CMK (cell line): ENCODE results near the gene CAMSAP2.

Experiments
- DNase-seq: peaks from one replicate; pipeline ENCODE4 v3.0.0-alpha.2; 2010; ENCODE audit warnings: low read depth

The CAMSAP2 gene

DNA sequence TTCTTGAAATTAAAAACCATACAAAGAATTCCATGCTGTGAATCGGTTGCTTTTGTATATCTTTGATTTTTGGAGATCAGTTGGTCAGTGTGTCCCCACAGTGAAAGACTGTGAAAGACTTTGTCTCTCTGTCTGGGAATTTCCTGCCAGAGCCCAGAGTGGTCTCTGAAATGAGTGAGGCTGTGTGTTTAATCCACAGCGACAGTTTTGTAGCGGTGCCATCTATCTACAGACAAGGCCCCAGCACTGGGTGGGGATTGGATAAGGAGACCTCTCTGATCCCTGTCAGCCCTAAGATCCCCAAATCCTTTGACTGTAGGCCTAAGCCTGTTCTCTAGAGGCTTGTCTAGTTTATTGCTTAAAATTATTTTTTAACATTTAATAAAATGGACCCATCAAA lies 144.4 kb downstream of the CAMSAP2 start:
- no peak for DNase-seq

DNA sequence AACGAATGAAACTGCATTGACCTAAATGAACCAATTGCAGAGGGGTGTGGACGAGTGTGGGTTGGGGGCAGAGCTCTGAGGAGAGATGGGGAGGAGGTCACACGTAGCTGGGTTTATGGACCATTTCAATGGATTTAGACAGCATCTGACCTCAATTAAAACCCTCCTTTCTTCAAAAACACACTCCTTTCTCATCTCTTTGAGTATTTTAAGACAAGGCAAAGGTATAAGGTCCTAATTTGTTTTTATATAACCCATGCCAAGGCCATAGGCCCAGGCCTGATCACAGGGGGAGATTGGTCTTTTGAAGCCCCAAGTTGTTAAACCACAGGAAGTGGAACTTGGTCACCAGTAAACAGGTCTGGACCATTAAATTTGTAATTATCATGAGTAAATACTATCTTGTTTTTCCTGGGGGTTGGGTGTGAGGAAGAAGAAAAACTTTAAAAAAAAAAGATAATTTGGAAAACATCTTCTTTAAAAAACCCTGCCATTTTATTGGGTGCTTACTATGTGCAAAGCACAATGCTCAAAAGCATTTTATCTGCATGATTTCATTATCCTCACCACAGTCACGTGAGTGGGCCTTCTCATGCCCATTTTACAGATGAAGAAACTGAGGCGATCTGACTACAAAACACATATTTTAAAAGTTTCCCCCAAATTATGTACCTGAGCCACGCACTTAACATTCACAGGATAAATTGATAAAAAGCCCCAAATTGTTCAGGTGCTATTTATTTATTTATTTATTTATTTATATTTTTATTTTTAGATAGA lies 147.1 kb downstream of the CAMSAP2 start:
- DNase-seq = no peak

DNA sequence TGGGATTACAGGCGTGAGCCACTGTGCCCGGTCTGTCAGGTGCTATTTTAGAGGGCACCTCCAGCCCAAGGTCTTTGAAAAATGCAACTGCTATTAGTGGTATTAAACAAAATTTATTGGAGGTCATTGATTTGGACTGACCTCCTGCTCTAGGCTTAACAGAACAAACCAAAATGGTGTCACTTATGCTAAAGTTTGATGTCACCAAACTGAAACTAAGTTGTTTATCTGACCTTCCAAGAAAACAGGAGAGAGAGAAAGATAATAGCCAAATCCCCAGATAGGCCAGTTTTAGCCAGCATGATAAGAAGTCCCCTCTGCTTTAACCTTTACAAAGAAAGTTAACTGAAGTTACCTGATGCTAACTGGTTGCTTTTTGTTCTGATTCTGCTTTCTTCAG lies 147.9 kb downstream of the CAMSAP2 start:
- DNase-seq = no peak

DNA sequence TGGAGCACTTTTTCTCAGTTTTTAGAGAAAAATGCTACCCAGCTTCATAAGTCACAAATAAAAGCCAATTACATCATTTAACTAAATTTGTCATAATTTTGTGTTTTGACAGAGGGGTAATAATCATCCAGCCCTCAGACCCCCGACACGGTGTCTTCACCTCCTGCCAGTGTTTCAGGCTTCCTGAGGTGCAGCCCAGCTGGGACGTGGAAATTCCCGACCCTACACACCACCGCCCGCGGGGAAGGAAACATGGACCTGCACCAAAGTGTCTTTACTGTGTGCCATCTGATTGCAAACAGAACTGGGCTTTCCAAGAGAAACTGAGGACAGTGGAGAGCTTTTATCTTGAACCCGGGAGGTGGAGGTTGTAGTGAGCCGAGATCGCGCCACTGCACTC lies 148.3 kb downstream of the CAMSAP2 start:
- no peak for DNase-seq

DNA sequence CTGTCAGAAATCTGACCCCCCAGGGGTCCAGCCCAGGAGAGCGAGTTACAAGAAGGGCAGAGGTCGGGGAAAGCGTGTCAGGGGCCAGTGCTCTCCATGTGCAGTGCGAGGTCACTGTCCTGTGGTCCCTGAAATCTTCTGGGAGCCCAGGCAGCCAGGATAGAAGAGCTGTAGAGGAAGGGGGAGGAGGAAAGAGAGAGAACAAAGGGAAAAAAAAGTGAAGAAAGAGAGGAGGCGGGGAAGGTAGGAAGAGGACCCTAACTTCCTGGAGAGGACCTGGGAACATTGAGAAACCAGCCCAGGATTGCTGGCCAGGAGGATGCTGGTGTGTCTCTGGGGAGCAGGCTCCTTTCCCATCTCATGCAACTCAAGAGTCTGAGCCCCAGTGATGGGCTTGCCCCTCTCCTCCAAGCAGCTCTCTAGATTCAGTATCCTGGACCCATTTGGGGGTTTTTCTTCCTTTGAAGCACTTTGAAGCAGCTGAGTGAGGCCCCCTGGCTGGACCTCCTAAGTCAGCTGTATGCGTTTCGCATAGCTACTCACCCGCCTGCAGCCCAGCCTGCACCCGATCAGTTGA lies 149.2 kb downstream of the CAMSAP2 start:
- DNase-seq = no peak

DNA sequence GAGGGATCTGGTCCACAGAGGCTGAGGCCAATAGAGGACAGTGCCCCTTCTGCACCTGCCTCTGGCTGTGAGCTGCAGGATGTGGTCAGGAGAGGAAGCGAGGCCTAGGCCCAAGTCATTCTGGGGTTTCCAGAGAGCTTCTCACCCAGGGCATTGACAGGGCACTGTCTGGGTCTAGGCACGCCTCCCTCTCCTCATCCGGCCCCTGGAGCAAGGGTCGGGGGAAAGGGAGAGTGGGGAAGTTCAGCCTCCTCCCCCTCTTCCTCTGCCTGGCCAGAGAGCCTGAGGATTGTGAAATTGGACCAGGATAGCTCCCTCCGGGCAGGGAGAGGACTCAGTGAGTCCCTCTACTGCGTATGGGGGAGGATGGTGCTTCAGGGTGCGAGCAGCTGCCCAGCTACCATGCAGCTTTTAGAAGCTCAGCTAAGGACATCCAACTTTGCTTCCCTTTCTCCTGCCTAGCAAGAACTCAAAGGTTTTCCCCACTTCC lies 149.7 kb downstream of the CAMSAP2 start:
- DNase-seq = peak; percentile 88

DNA sequence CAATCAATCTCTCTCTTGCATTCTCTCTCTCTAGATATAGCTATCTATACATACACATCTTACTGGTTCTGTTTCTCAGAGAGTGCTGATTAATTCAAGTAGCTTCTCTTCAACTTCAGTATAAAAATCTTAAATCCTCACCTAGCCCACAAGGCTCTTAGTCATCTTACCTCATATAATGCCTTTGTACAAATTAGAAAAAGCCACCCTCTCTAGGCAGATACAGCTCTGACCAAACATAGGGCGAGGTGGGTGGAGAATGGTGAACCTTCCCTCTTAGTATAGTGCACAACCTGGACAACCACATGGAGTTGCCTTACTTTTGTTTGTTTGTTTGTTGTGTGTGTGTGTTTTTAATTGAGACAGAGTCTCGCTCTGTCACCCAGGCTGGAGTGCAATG lies 150.9 kb downstream of the CAMSAP2 start:
- DNase-seq = no peak

DNA sequence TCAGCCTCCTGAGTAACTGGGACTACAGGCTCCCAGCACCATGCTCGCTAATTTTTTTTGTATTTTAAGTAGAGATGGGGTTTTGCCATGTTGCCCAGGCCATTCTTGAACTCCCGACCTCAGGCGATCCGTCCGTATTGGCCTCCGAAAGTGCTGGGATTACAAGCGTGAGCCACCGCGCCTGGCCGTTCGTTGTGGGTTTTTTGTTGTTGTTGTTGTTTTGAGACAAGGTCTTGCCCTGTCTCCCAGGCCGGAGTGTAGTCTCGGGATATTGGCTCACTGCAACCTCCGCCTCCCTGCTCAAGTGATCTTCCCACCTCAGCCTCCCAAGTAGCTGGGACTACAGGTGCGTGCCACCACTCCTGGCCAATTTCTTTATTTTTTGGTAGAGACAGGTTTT lies 151.3 kb downstream of the CAMSAP2 start:
- no peak for DNase-seq

DNA sequence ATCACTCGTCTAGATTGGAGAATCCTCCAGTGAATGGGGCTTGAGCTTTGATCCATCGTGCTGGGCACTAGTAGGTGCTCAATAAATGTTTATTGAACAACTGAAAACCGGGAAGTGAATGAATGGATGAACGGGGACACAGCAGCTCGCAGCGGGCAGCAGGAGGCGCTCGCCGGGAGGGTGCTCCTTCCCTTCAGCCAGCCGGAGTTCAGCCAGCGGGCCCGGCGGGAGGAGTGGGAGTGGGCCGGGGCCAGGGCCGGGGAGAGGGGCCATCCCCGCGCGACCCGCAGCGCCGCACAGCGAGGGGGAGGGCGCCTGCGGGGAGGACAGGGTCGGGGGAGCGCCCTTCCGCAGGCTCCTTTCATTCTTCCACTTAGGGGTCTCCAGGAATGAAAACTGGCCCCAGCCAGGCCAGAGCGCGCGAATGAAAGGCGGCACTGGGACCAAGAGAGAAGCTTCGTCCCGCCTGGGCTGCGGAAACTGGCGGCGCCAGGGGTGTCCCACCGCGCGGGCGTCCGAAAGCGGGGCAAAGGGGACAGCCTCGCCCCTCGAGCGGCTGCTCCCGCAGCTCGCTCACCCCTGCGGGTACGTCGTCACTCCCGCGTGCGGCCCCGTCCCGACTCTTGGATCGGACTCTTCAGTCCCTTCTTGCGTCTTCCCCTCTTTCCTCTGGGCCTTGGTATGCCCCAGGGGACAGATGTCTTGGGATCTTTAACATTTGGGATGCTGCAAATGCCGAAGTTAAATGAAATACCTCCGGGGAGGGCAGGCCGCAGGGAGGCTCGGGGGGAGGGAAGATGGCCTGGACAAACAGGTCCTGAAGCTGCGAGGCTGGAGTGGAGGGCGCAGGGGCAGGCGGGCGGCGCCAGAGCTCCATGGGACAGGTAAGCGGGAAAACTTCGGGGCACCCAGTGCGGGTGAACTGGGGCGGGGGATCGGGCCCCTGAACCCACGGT lies 152.4 kb downstream of the CAMSAP2 start:
- DNase-seq = peak; percentile 32

DNA sequence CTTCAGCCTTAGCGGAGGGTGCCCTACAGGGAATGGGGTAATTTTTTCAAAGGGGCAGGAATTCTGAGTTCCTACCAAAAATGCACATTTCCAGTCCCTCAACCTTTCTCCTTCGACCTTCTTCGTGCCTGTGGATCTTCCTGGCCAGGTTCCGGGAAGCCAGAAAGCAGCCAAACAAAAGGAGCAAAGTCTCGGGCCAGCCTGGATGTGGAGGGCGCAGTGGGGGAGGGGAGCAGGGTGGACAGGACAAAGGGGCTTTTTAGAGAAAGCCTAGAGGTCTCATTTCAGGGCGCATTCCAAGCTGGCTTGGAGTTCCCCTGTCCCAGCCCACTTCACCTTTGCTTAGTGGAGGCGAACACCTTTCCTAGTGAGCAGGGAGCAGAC lies 153.1 kb downstream of the CAMSAP2 start:
- no peak for DNase-seq

DNA sequence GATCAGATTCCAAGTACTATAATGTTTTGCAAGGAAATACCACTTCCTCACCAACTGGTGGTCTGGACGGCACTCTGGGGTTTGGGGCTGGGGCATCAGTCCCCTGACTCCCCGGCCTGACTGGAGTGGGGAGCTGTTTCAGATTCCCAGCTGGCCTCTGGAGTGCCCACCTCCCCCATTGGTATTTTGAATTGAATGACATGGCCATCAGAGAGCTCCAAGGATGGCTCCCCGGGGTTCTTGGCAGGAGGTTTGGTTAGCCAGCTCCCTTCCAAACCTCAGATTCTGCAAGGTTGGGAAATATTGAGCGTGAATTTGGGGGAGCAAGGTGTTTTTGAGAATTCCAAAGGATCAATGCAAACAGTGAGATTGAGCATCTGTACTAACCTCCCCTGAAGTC lies 153.9 kb downstream of the CAMSAP2 start:
- no peak for DNase-seq

DNA sequence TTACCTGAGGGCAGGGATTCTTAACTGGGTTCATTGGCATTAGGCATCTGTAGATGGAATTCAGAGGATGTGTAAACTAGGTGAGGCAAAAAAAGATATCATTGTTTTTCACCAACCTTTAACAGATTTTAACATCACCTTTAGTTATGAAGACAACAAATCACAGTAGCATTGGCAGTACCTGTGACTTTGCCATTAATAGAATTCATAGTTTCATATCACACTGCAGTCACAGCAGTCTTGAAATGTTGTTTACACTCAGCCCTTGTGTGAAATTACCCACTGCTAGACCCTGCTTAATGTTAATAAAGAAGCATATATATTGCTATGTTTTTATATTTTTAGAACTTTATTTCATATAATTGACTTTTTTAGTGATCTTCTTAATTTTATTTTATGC lies 154.3 kb downstream of the CAMSAP2 start:
- no peak for DNase-seq

DNA sequence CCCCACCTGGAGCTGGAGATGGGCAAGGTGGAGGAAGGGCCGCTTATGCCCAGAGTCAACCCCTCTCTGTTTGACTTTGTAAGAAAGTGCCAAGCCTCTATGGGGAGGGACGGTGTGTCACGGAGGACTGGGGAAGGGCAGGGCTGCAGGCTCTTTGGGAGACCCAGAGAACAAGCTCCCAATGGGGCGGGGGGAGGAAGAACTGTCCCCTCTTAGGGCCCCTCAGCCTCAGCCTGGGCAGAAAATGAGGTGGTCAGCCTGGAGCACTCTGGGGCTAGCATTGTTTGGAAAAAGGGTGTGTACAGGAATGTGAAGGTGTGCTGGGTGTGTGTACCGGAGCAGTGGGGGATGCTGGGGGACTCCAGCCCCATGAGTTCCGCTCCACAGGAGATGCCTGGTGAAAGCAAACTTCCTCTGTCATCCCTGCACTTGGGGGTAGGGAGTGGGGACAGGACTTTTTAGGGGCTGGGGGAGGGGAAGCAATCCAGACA lies 154.8 kb downstream of the CAMSAP2 start:
- no peak for DNase-seq

DNA sequence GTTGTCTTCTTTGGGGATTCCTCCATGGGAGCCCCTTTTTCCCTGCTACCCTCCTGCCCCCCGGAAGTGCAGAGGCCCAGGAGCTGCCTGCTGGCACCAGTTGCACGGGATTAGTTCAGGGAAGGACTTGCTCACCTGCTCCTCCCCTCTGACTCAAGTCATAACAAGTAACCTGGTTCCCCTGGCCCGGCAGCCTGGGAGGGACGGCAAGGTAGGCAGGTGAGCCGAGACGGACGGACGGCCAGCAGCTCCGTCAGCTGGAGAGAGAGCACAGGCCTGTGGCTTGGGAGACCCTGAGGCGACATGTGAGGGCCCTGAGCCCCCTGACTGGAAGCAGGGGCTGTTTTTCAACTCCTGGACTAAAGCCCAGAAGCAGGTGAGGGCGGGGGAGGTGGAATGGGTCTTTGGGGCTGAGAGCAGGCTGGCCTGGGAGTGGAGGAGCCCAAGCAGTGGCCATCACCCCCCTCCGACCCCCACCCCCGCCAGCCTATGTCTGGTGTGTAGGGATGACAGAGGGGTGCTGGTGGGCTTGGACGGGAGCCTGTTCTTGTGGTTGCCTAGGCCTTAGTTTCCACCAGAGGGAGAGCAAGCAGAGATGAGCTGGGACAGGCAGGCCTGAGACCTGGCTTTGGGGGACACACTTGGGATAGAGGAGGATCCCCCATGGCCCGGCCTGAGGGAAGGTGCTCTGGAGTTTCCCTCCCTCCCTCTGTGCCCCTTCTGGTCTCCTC lies 156.2 kb downstream of the CAMSAP2 start, which contains the start of gene INAVA:
Gene INAVA, plus strand, starts transcription at position 189 of the 731 bp plus-strand sequence. CDS start 3,501 bp downstream, outside the sequence.
- no peak for DNase-seq

DNA sequence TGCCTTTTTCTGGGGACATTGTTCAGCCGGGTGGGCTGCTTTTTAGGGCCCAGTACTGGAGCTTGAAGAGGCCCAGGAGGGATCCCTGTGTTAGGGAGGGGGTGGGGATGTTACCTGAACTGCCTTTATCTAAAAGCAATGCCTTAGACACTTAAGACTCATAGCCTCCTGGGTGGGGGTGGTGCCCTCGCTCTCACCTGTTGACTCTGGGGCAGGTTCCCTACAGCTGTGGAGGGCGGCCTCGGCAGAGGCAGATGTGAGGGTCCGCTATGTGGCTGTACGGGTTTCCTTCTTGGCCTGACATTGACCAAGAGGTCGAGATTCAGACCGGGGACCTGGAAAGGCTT lies 156.7 kb downstream of the CAMSAP2 start:
- no peak for DNase-seq

DNA sequence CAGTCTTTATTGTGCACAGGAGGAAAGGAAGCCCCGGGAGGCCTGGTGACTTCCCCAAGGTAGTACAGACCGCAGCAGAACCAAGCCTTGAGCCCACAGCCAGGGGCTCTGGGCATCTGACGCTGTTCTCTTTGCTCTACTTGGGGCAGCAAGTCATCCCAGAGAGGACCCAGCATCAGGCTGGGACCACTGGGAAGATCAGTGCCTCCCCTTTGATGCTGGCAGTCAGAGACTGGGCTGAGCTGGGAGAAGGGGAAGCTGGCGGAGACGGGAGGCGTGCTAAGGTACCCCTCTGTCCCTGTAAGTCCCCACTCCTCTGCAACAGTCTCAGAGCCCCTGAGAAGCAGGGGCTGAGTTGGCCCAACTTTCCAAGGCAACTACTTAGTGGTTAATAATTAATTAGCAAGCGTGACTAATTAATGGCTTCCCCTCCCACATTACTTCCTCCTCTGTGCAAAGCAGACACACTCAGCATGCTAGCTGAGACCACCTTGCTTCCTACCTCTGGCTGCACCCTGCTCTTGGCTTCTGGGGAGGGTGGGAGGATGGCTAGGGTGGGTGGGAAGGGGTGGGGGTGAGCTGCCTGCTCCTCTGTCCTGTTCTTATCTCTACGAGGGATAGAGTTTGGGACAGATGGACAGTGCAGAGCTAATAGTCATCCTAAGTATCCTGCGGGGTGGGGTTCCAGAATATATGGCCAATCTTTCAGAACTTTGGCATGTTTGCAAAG lies 157.3 kb downstream of the CAMSAP2 start:
- no peak for DNase-seq

DNA sequence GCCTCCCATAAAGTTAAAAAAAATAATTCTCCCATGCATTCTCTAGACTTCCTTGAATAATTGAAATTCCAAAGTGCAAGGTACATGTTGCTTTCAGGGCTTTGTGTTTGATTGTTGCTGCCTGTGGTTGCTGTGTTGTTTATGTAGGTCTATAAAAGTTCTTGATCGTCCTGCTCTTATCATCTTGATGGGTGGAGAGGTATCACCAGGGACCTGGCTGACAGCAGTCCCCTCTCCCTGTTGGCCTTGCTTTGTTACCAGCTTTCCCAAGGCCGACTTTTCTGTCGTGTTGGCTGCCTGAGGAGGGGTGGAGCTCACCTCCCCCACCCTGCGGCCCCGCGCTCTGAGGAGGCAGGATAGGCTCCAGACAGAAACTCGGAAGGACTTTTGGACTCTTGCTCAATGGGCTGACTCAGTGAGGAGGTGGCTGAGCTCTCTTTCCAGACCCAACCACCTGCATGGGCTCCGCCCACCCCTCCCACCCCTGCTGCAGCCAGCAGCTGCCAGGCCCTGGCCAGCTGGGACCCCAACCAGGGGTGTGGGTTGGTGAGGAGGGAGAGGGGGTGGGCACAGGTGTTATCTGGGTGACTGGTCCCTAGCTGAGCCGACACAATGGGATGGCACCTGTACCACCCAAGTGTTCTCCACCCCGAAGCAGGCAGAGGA lies 158.0 kb downstream of the CAMSAP2 start:
- DNase-seq = no peak

DNA sequence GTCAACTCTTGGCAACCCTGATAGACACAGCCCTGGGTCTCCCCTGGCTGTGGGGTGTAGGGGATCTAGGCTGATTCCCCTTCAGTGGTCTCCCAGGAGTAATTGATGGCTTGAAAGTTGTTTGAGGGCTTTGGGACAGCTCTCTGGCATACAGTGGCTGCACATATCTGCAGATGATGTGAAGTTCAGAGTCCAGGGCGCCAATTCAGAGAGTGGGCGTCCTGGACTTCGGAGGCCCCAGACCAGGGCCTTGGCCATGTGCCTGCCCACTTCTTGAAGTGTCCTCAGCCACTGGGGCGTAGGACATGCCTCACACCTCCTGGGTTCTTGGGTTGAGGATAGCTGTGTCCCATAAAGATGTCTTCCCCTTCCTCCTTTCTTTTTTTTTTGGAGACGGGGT lies 158.6 kb downstream of the CAMSAP2 start:
- DNase-seq = no peak

DNA sequence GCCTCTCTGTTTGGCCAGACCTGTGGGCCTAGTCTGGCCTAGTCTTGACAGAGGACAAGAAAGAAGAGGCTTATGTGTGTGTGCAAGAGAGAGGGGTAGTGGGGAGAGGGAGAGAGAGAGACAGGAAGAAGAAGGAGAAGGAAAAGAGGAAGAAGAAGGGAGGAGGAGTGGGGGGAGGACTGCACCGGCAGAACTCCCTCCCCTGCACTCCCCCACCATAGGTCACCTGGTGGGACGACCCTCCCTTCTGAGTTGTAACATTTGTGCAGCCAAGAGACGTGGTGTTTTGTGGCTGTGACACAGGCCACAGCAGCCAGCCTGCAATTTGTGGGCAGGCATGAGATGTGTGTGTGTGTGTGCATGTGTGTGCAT lies 160.3 kb downstream of the CAMSAP2 start:
- DNase-seq = no peak

DNA sequence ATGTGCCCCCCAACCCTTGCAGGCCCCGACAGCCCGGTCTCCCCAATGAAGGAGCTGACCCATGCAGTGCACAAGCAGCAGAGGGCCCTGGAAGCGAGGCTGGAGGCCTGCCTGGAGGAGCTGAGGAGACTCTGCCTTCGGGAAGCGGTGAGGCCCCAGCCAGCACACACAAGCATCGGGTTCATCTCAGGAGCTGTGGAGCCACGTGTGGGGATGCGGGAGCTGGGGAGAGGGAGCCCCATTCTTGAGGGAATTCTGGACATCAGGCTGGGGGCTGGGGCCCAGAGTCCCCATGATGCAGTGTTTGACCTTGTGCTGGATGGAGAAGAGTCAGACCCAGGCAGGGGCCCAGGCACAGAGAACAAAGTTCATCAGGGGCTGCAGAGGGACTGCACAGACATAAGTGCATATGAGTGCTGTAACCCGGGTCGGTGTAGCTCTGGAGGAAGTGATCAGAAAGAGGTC lies 160.8 kb downstream of the CAMSAP2 start:
- DNase-seq = no peak
